Measurements from ENCODE around the gene YY2. TPM values are rescaled to one million over a fixed set of nuclear protein-coding genes. Genes with fewer than 3 reads are reported as not detected.

Gene YY2
- total and polyA plus RNA-seq, 2 of the 4 experiments (the other 2 are of a cell fraction), result 0.72 to 2.5 TPM

DNA sequence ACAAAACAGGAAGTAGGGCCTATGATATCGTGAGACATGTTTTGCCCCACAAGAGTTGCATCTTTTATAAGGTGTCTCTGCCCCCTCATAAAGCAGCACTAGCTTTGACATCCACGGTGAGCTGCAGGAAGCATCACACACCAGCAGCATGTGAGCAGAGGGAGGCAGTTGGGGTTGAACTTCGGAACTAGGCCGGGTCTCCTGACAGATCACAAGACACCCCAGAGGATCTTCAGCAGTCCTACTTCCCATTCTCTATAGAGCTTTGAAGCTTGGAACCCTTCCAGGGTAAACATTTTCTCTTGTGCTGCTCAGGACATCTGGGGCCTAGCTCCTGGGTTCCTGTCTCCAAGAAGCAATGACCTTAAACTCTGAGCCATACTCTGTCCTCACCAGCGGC lies 27.5 kb downstream of the YY2 start:
- Histone ChIP-seq H2AFZ (replicated peaks; ENCODE audit: low read length, poor library complexity) (no peak overlapping the region), H3K9me1 (ENCODE audit: insufficient read depth, low read length) (no peaks in the 10 kb centered on the region), H3K23ac (ENCODE audit: low read depth, low read length) (no peak overlapping the region), H3K18ac (ENCODE audit: low read depth, low read length) (no peak overlapping the region), H2BK20ac (ENCODE audit: low read depth, low read length) (no peak overlapping the region), H3K14ac (replicated peaks; ENCODE audit: low read depth, low read length) (no peak overlapping the region), H4K91ac (ENCODE audit: insufficient read depth, low read depth, low read length) (no peak overlapping the region), H2BK5ac (ENCODE audit: low read depth, low read length, poor library complexity, severe bottlenecking) (no peak overlapping the region), H3K79me1 (ENCODE audit: low read depth in 1 of 2, low read length in 2 of 2) (no peaks in the 10 kb centered on the region), H3K27me3 (ENCODE audit: control insufficient read depth, insufficient read depth, low read length) (no peaks in the 10 kb centered on the region), H3K4me3 (ENCODE audit: insufficient read depth, low read depth, low read length) (no peak overlapping the region), H4K5ac (ENCODE audit: low read depth, low read length) (no peak overlapping the region), H3K4ac (ENCODE audit: low read depth, low read length) (no peak overlapping the region), H3K4me1 (ENCODE audit: control insufficient read depth, insufficient read depth, low read length) (peaks cover 3% of the 10 kb centered on the region; the same call in 1 of the 2 replicates), H3K56ac (ENCODE audit: extremely low read depth, insufficient read depth, low read length) (no peak overlapping the region), H3K4me2 (ENCODE audit: low read depth, low read length) (no peak overlapping the region), H3K27ac (ENCODE audit: insufficient read depth, low read length) (no peak overlapping the region), H4K20me1 (ENCODE audit: insufficient read depth, low read length) (no peaks in the 10 kb centered on the region), H2AK5ac (ENCODE audit: low read depth, low read length) (no peak overlapping the region), H2AK9ac (replicated peaks; ENCODE audit: low read depth, low read length, poor library complexity) (no peak overlapping the region), H3K9me3 (ENCODE audit: control insufficient read depth, insufficient read depth, low read length) (no peaks in the 10 kb centered on the region), H4K8ac (ENCODE audit: low read depth in 2 of 2, low read length in 2 of 2) (no peak overlapping the region), H3K36me3 (ENCODE audit: control insufficient read depth, insufficient read depth, low read length) (no peaks in the 10 kb centered on the region), H2BK15ac (ENCODE audit: low read depth, low read length) (no peak overlapping the region), H2BK120ac (ENCODE audit: low read depth, low read length) (no peak overlapping the region), H3K9ac (ENCODE audit: low read depth, low read length) (no peak overlapping the region)
- ATAC-seq (ENCODE audit: low read depth), result no peak
- intact Hi-C loops (cut with micrococcal nuclease), result no loop called here
- DNase-seq, result no peak
- ChIA-PET CTCF (no interaction called here), POLR2A (ENCODE audit: unreplicated experiment) (no interaction called here)
- no peak for TF ChIP-seq POLR2A (IDR thresholded peaks at IDR 0.05; ENCODE audit: low read depth, low read length)
- TF ChIP-seq BHLHE40 (IDR thresholded peaks at IDR 0.05; ENCODE audit: low read depth, low read length), result no peak
- no peak for TF ChIP-seq MXI1 (IDR thresholded peaks at IDR 0.05; ENCODE audit: borderline replicate concordance, low read depth, low read length)
- no peak for TF ChIP-seq NFE2L2 (IDR thresholded peaks at IDR 0.05; ENCODE audit: low read depth, low read length)
- dilution Hi-C loops (cut with HindIII; ENCODE audit: low sequenced_read_pairs, unreplicated experiment), result no loop called here
- TSS peak; percentile 60 for BruUV-seq (replicated peaks)
- in situ Hi-C loops (cut with MboI; ENCODE audit: low sequenced_read_pairs), result no loop called here
- no CpG with 5 or more reads among the region's 5 CpGs for WGBS, 2 experiments (ENCODE audit: extremely low coverage in 2 of 2, insufficient read length in 1 of 2)
